WTC11 (cell line): Measurements from ENCODE around the gene URI1. TPM values are rescaled to one million over a fixed set of nuclear protein-coding genes. Genes with fewer than 3 reads are reported as not detected.

ENCODE experiments used
- ATAC-seq: fragments of 200-7000 bp; cut with Tn5 transposase; 2 replicates; pipeline ENCODE4 v1.10.0; 2021; ENCODE audit warnings: mild to moderate bottlenecking, moderate library complexity
- CTCF ChIA-PET: fragments of 300-600 bp; sonication (Branson Sonifier 250); formaldehyde crosslinking; loops from one replicate; lab custom pipeline; 2021; ENCODE audit warnings: antibody characterized with exemption; lab: Charles Lee
- POLR2A ChIA-PET: fragments of 350-600 bp; sonication (Branson Sonifier 250); formaldehyde crosslinking; loops from one replicate; lab custom pipeline; 2021; ENCODE audit warnings: antibody characterized with exemption; lab: Charles Lee
- DNase-seq: peaks from one replicate; pipeline ENCODE4 v3.0.0; 2021; ENCODE audit warnings: low spot score
- H3K27ac Mint-ChIP-seq: 2 replicates; pipeline ENCODE4 v1.8.0; 2021; ENCODE audit warnings: mixed read lengths
- H3K27me3 Mint-ChIP-seq: 2 replicates; pipeline ENCODE4 v1.8.0; 2021; ENCODE audit warnings: low read depth, mild to moderate bottlenecking, moderate library complexity, mixed read lengths
- H3K36me3 Mint-ChIP-seq: 2 replicates; pipeline ENCODE4 v1.8.0; 2021; ENCODE audit warnings: mixed read lengths
- H3K4me1 Mint-ChIP-seq: 2 replicates; pipeline ENCODE4 v1.8.0; 2022; ENCODE audit warnings: mixed read lengths
- H3K4me3 Mint-ChIP-seq: 2 replicates; pipeline ENCODE4 v1.8.0; 2021; ENCODE audit warnings: mild to moderate bottlenecking, moderate library complexity, mixed read lengths
- H3K9me3 Mint-ChIP-seq: 2 replicates; pipeline ENCODE4 v1.8.0; 2021; ENCODE audit warnings: mixed read lengths
- ATF1 ChIP-seq: sonication (generic); formaldehyde crosslinking; IDR thresholded peaks from 2 replicates; pipeline ENCODE4 v1.8.1; 2023; ENCODE audit warnings: mild to moderate bottlenecking, moderate library complexity, missing genetic modification reagents
- CREM ChIP-seq: sonication (generic); formaldehyde crosslinking; IDR thresholded peaks from 2 replicates; pipeline ENCODE4 v1.8.1; 2022; ENCODE audit warnings: mild to moderate bottlenecking, missing genetic modification reagents, moderate library complexity
- HMGA2 ChIP-seq: fragments of 250-450 bp; sonication (Bioruptor Pico); IDR thresholded peaks from 2 replicates; pipeline ENCODE4 v1.4.0; 2021; ENCODE audit warnings: mild to moderate bottlenecking, moderate library complexity
- KAT7 ChIP-seq: sonication (generic); formaldehyde crosslinking; IDR thresholded peaks from 2 replicates; pipeline ENCODE4 v1.8.1; 2023; ENCODE audit warnings: missing genetic modification reagents, mild to moderate bottlenecking, borderline replicate concordance
- NR3C1 ChIP-seq: sonication (generic); formaldehyde crosslinking; conservative IDR thresholded peaks from 2 replicates; pipeline ENCODE4 v1.8.1; 2023; ENCODE audit warnings: low read depth, mild to moderate bottlenecking, missing genetic modification reagents
- PRRX2 ChIP-seq: fragments of 250-450 bp; sonication (Bioruptor Pico); IDR thresholded peaks from 2 replicates; pipeline ENCODE4 v1.8.0; 2021; ENCODE audit warnings: mild to moderate bottlenecking
- SOX15 ChIP-seq: fragments of 250-450 bp; sonication (Bioruptor Pico); IDR thresholded peaks from 2 replicates; pipeline ENCODE4 v1.9.0; 2021; ENCODE audit warnings: mild to moderate bottlenecking
- TP53 ChIP-seq: sonication (generic); formaldehyde crosslinking; IDR thresholded peaks from 2 replicates; pipeline ENCODE4 v1.8.1; 2023; ENCODE audit warnings: mild to moderate bottlenecking, missing genetic modification reagents
- ZBTB21 ChIP-seq: sonication (generic); formaldehyde crosslinking; IDR thresholded peaks from 2 replicates; pipeline ENCODE4 v1.8.1; 2023; ENCODE audit warnings: mild to moderate bottlenecking, missing genetic modification reagents, borderline replicate concordance
- ZNF219 ChIP-seq: sonication (generic); formaldehyde crosslinking; IDR thresholded peaks from 2 replicates; pipeline ENCODE4 v1.8.0; 2023; ENCODE audit warnings: missing genetic modification reagents, mild to moderate bottlenecking, borderline replicate concordance
- ZNF232 ChIP-seq: sonication (generic); formaldehyde crosslinking; IDR thresholded peaks from 2 replicates; pipeline ENCODE4 v1.8.0; 2022; ENCODE audit warnings: mild to moderate bottlenecking, missing genetic modification reagents
- ZNF317 ChIP-seq: sonication (generic); formaldehyde crosslinking; IDR thresholded peaks from 2 replicates; pipeline ENCODE4 v1.8.1; 2023; ENCODE audit warnings: low read depth, mild to moderate bottlenecking, moderate library complexity, missing genetic modification reagents, borderline replicate concordance
- ZNF416 ChIP-seq: fragments of 250-450 bp; sonication (Bioruptor Pico); IDR thresholded peaks from 2 replicates; pipeline ENCODE4 v1.9.0; 2021; ENCODE audit warnings: mild to moderate bottlenecking, inconsistent platforms
- total RNA-seq: library from RNA; stranded (reverse); gene quantifications from 3 replicates; pipeline ENCODE4 v1.2.3, GENCODE V29; 2021
- TF ChIP-seq, protein P1 (sequence below): fragments of 200-600 bp; IDR thresholded peaks from 2 replicates; pipeline ENCODE4 v1.8.0; 2022; ENCODE audit warnings: antibody characterized with exemption
- TF ChIP-seq, protein P2 (sequence below): fragments of 250-450 bp; sonication (Bioruptor Pico); conservative IDR thresholded peaks from 2 replicates; pipeline ENCODE4 v1.9.0; 2021; ENCODE audit warnings: mild to moderate bottlenecking
- TF ChIP-seq, protein P3 (sequence below): sonication (generic); formaldehyde crosslinking; conservative IDR thresholded peaks from 2 replicates; pipeline ENCODE4 v1.8.1; 2022; ENCODE audit warnings: mild to moderate bottlenecking, missing genetic modification reagents
- TF ChIP-seq, protein P4 (sequence below): sonication (generic); formaldehyde crosslinking; IDR thresholded peaks from 2 replicates; pipeline ENCODE4 v1.8.1; 2023; ENCODE audit warnings: mild to moderate bottlenecking, missing genetic modification reagents, moderate library complexity
- TF ChIP-seq, protein P5 (sequence below): sonication (generic); formaldehyde crosslinking; IDR thresholded peaks from 2 replicates; pipeline ENCODE4 v1.8.0; 2023; ENCODE audit warnings: missing genetic modification reagents
- TF ChIP-seq, protein P6 (sequence below): sonication (generic); formaldehyde crosslinking; IDR thresholded peaks from 2 replicates; pipeline ENCODE4 v1.8.1; 2022; ENCODE audit warnings: low read depth, missing genetic modification reagents, borderline replicate concordance
- TF ChIP-seq, protein P7 (sequence below): sonication (generic); formaldehyde crosslinking; IDR thresholded peaks from 2 replicates; pipeline ENCODE4 v1.8.0; 2022; ENCODE audit warnings: mild to moderate bottlenecking, missing genetic modification reagents

URI1 gene
- total RNA-seq, 1 experiment from 2014 or later: 57.1 TPM

DNA sequence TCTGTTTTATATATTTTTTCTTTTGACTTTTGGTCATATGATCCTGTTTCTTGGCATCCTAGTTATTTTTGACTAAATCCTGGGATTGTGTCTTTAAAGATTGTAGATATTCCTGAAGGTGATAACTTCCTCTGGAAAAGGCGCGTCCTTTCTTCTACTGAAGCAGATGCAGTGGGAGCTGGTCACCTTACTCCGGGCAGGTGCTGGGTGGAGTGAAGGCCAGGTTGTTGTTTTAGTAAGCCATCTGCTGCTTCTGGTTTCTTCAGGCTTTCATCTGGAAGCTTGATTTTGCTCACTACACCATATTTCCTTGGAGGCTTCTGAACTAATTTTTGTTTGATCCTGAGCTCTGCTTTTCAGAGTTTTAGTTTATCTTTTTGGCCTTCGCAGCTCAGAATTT lies 21.5 kb downstream of the URI1 start (continued):
- TF ChIP-seq, protein P1, sequence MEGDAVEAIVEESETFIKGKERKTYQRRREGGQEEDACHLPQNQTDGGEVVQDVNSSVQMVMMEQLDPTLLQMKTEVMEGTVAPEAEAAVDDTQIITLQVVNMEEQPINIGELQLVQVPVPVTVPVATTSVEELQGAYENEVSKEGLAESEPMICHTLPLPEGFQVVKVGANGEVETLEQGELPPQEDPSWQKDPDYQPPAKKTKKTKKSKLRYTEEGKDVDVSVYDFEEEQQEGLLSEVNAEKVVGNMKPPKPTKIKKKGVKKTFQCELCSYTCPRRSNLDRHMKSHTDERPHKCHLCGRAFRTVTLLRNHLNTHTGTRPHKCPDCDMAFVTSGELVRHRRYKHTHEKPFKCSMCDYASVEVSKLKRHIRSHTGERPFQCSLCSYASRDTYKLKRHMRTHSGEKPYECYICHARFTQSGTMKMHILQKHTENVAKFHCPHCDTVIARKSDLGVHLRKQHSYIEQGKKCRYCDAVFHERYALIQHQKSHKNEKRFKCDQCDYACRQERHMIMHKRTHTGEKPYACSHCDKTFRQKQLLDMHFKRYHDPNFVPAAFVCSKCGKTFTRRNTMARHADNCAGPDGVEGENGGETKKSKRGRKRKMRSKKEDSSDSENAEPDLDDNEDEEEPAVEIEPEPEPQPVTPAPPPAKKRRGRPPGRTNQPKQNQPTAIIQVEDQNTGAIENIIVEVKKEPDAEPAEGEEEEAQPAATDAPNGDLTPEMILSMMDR: no peak

DNA sequence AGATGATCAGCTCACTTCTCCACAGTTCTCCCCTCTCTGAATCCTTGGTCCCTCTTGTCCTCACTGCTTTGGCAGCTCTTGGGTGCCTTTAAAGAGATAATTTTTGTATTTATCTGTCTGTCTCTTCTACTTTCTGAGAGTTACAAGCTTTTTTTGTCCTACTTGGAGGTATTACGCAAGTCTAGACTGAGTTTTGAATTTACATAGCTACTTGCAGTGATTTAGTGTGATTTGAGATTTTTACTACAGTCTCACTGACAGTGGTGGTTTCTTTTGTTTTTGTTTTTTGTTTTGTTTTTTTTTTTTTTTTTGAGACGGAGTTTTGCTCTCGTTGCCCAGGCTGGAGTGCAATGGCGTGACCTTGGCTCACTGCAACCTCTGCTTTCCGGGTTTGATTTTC lies 22.1 kb downstream of the URI1 start:
- no peaks in the 10 kb centered on the region for H3K36me3 Mint-ChIP-seq
- H3K4me1 Mint-ChIP-seq: peaks cover 40% of the 10 kb centered on the region
- no peak overlapping the region for H3K4me3 Mint-ChIP-seq
- DNase-seq (no peak), ATAC-seq (no peak)
- H3K9me3 Mint-ChIP-seq: no peaks in the 10 kb centered on the region
- TF ChIP-seq NR3C1 (CRISPR knock-in tag) (no peak), ZNF232 (CRISPR knock-in tag) (no peak), ZNF416 (CRISPR knock-in tag) (no peak)
- TF ChIP-seq, protein P1: no peak
- TF ChIP-seq, protein P2, sequence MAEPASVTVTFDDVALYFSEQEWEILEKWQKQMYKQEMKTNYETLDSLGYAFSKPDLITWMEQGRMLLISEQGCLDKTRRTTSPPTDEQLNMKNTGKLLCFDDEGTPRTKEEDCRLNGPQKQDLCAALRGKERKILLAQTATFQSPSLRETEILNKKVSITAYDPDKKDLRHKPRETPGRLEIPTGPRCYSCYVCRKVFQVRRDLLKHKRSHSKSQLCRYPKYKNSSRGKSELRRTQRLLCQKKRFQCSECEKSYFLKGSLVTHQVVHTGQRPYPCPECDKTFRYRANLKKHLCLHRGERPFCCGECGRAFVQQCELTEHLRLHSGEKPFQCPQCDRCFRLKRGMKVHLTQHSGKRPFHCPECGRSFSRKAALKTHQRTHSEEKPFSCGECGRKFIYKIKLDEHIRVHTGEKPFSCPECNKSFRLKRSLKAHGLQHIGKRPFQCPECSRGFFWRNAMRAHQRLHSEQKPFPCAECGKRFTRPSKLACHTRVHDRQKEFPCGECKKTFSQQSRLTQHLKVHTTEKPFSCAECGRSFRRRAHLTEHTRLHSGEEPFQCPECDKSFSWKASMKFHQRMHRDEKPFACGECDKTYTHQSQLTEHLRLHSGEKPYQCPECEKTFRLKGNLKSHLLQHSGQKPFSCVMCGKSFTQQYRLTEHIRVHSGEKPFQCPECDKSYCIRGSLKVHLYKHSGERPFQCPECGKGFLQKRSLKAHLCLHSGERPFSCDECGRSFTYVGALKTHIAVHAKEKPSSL (CRISPR knock-in tag): no peak
- TF ChIP-seq, protein P3, sequence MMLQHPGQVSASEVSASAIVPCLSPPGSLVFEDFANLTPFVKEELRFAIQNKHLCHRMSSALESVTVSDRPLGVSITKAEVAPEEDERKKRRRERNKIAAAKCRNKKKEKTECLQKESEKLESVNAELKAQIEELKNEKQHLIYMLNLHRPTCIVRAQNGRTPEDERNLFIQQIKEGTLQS (CRISPR knock-in tag): no peak
- TF ChIP-seq, all 79 proteins: peak for 0
- Mint-ChIP-seq H3K27me3 (no peaks in the 10 kb centered on the region), H3K27ac (peak overlapping the region; percentile 73; the same call in 1 of the 2 replicates)
- ChIA-PET POLR2A (no interaction called here), CTCF (interaction anchor here (0.7 to 1.0 kb wide), 3 partner anchors 41 to 185 kb away, joined by 5 to 9 read pairs (median 5); no protein-coding TSS in a partner anchor)

DNA sequence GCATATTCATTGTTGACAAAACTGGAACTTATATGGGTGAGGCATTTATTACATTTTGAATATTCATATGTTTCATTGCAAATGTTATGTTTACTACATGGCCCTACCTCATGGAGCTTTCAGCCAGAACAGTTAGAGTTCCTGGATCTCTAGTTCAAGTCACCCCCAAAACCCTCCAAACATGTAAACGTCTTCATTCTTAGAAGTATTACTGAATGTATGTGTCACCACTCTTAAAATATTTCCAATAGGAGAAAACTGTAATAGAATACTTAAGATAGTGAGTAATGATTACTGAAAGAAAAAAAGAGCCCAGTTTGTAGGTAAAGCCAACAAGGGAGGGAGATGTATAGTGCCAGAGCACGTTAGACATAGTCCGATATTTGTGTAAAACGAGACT lies 23.5 kb downstream of the URI1 start:
- peak overlapping the region; percentile 69; the same call in 1 of the 2 replicates for H3K27ac Mint-ChIP-seq
- no peak for ATAC-seq
- no peaks in the 10 kb centered on the region for H3K27me3 Mint-ChIP-seq
- no peaks in the 10 kb centered on the region for H3K9me3 Mint-ChIP-seq
- H3K4me3 Mint-ChIP-seq: no peak overlapping the region
- DNase-seq: no peak
- H3K4me1 Mint-ChIP-seq: peaks cover 40% of the 10 kb centered on the region
- CTCF ChIA-PET: interaction anchor here (1.1 to 1.3 kb wide), 3 partner anchors 10 to 42 kb away, joined by 3 to 5 read pairs (median 3); no protein-coding TSS in a partner anchor
- POLR2A ChIA-PET: no interaction called here
- no peak for TF ChIP-seq TP53 (CRISPR knock-in tag)
- no peak for TF ChIP-seq PRRX2 (CRISPR knock-in tag)
- no peak for TF ChIP-seq HMGA2 (CRISPR knock-in tag)
- TF ChIP-seq, protein P4, sequence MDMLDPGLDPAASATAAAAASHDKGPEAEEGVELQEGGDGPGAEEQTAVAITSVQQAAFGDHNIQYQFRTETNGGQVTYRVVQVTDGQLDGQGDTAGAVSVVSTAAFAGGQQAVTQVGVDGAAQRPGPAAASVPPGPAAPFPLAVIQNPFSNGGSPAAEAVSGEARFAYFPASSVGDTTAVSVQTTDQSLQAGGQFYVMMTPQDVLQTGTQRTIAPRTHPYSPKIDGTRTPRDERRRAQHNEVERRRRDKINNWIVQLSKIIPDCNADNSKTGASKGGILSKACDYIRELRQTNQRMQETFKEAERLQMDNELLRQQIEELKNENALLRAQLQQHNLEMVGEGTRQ (CRISPR knock-in tag): no peak
- no peak for TF ChIP-seq ATF1 (CRISPR knock-in tag)
- TF ChIP-seq ZNF416 (CRISPR knock-in tag): no peak
- TF ChIP-seq KAT7 (CRISPR knock-in tag): no peak
- no peak for TF ChIP-seq ZNF219 (CRISPR knock-in tag)
- TF ChIP-seq ZNF317 (CRISPR knock-in tag): no peak
- TF ChIP-seq CREM: no peak
- TF ChIP-seq SOX15 (CRISPR knock-in tag): no peak
- TF ChIP-seq ZBTB21 (CRISPR knock-in tag): no peak
- TF ChIP-seq, protein P5, sequence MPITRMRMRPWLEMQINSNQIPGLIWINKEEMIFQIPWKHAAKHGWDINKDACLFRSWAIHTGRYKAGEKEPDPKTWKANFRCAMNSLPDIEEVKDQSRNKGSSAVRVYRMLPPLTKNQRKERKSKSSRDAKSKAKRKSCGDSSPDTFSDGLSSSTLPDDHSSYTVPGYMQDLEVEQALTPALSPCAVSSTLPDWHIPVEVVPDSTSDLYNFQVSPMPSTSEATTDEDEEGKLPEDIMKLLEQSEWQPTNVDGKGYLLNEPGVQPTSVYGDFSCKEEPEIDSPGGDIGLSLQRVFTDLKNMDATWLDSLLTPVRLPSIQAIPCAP (CRISPR knock-in tag): no peak
- TF ChIP-seq, protein P6, sequence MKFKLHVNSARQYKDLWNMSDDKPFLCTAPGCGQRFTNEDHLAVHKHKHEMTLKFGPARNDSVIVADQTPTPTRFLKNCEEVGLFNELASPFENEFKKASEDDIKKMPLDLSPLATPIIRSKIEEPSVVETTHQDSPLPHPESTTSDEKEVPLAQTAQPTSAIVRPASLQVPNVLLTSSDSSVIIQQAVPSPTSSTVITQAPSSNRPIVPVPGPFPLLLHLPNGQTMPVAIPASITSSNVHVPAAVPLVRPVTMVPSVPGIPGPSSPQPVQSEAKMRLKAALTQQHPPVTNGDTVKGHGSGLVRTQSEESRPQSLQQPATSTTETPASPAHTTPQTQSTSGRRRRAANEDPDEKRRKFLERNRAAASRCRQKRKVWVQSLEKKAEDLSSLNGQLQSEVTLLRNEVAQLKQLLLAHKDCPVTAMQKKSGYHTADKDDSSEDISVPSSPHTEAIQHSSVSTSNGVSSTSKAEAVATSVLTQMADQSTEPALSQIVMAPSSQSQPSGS: no peak
- TF ChIP-seq, protein P7, sequence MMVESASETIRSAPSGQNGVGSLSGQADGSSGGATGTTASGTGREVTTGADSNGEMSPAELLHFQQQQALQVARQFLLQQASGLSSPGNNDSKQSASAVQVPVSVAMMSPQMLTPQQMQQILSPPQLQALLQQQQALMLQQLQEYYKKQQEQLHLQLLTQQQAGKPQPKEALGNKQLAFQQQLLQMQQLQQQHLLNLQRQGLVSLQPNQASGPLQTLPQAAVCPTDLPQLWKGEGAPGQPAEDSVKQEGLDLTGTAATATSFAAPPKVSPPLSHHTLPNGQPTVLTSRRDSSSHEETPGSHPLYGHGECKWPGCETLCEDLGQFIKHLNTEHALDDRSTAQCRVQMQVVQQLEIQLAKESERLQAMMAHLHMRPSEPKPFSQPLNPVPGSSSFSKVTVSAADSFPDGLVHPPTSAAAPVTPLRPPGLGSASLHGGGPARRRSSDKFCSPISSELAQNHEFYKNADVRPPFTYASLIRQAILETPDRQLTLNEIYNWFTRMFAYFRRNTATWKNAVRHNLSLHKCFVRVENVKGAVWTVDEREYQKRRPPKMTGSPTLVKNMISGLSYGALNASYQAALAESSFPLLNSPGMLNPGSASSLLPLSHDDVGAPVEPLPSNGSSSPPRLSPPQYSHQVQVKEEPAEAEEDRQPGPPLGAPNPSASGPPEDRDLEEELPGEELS: no peak
- H3K36me3 Mint-ChIP-seq: no peaks in the 10 kb centered on the region
